ENCODE measurements around the gene GBP3. TPM values are rescaled to one million over a fixed set of nuclear protein-coding genes. Genes with fewer than 3 reads are reported as not detected.
"Not testable (repeated sequence)": the region's sequence is repeated elsewhere in the genome, so short reads cannot be mapped to it uniquely, and the experiment has no call there.

The GBP3 gene
- total and polyA plus RNA-seq, 9 donors = 5.0 to 24.9 (median 14.2) TPM

- no peaks in the 10 kb centered on the region for H3K27me3 ChIP-seq
- no peak for DNase-seq
- intact Hi-C loops (cut with DNase I) = no loop called here
- H3K27ac ChIP-seq = no peak overlapping the region
- no peaks in the 10 kb centered on the region for H3K4me1 ChIP-seq (ENCODE audit: insufficient read depth)
- H3K9me3 ChIP-seq = no peaks in the 10 kb centered on the region
- WGBS, 3 donors = 69 to 80% (median 73%) methylated on average over 3 of the region's 3 CpGs
- TF ChIP-seq CTCF (IDR thresholded peaks at IDR 0.05) = no peak
- TF ChIP-seq EP300 (IDR thresholded peaks at IDR 0.05) = no peak
- no peak for TF ChIP-seq POLR2A (IDR thresholded peaks at IDR 0.05)
- no peaks in the 10 kb centered on the region for H3K36me3 ChIP-seq
- H3K4me3 ChIP-seq = no peak overlapping the region
These were observed 18.5 kb upstream of the GBP3 start for GRCh38 chr1:89041119-89041641.

GRCh38 chr1:89040315-89040626 is 17.6 kb upstream of the GBP3 start:
- no peaks in the 10 kb centered on the region for H3K36me3 ChIP-seq
- DNase-seq = no peak
- no peak overlapping the region for H3K27ac ChIP-seq
- intact Hi-C loops (cut with DNase I) = no loop called here
- H3K4me3 ChIP-seq = no peak overlapping the region
- 94 to 97% (median 95%) methylated on average over 1 of the region's 1 CpG for WGBS, 3 donors
- H3K27me3 ChIP-seq = no peaks in the 10 kb centered on the region
- TF ChIP-seq CTCF (IDR thresholded peaks at IDR 0.05) (no peak), EP300 (IDR thresholded peaks at IDR 0.05) (no peak), POLR2A (IDR thresholded peaks at IDR 0.05) (no peak)
- no peaks in the 10 kb centered on the region for H3K9me3 ChIP-seq
- no peaks in the 10 kb centered on the region for H3K4me1 ChIP-seq (ENCODE audit: insufficient read depth)

- no peak for DNase-seq
- Histone ChIP-seq H3K36me3 (no peaks in the 10 kb centered on the region), H3K4me3 (no peak overlapping the region), H3K27me3 (no peaks in the 10 kb centered on the region), H3K9me3 (peaks cover 0 to 6% of the 10 kb centered on the region in 2 donors), H3K4me1 (ENCODE audit: insufficient read depth) (no peaks in the 10 kb centered on the region), H3K27ac (no peak overlapping the region)
- no peak for TF ChIP-seq CTCF (IDR thresholded peaks at IDR 0.05)
- no peak for TF ChIP-seq EP300 (IDR thresholded peaks at IDR 0.05)
- no peak for TF ChIP-seq POLR2A (IDR thresholded peaks at IDR 0.05)
- intact Hi-C loops (cut with DNase I) = no loop called here
- WGBS, 3 donors = 82 to 86% (median 85%) methylated on average over 1 of the region's 1 CpG
These were observed 14.5 kb upstream of the GBP3 start for GRCh38 chr1:89037186-89037585.

GRCh38 chr1:89035080-89035479 is 12.4 kb upstream of the GBP3 start:
- Histone ChIP-seq H3K27me3 (no peaks in the 10 kb centered on the region), H3K4me3 (no peak overlapping the region), H3K4me1 (ENCODE audit: insufficient read depth) (no peaks in the 10 kb centered on the region), H3K36me3 (no peaks in the 10 kb centered on the region), H3K9me3 (peaks cover 0 to 6% of the 10 kb centered on the region in 2 donors), H3K27ac (no peak overlapping the region)
- TF ChIP-seq POLR2A (IDR thresholded peaks at IDR 0.05) (no peak), CTCF (IDR thresholded peaks at IDR 0.05) (no peak), EP300 (IDR thresholded peaks at IDR 0.05) (no peak)
- no peak for DNase-seq
- intact Hi-C loops (cut with DNase I) = no loop called here
- 76 to 83% (median 83%) methylated on average over 1 of the region's 1 CpG for WGBS, 3 donors

- H3K27ac ChIP-seq; H3K4me1 ChIP-seq (ENCODE audit: insufficient read depth); H3K27me3 ChIP-seq; H3K9me3 ChIP-seq; intact Hi-C loops (cut with DNase I); DNase-seq; H3K4me3 ChIP-seq; H3K36me3 ChIP-seq: not testable (repeated sequence)
- 91 to 94% (median 93%) methylated on average over 5 of the region's 5 CpGs for WGBS, 3 donors
These were observed 11.3 kb upstream of the GBP3 start for GRCh38 chr1:89034004-89034403.

GRCh38 chr1:89029051-89029450 is 6.4 kb upstream of the GBP3 start:
- intact Hi-C loops (cut with DNase I); H3K4me3 ChIP-seq; H3K4me1 ChIP-seq (ENCODE audit: insufficient read depth); H3K27ac ChIP-seq; H3K9me3 ChIP-seq; H3K36me3 ChIP-seq; DNase-seq; H3K27me3 ChIP-seq: not testable (repeated sequence)
- 90 to 95% (median 91%) methylated on average over 2 of the region's 2 CpGs for WGBS, 3 donors

Data from ovary (tissue), 9 donors.